Measurements from ENCODE around the gene EVX1. TPM values are rescaled to one million over a fixed set of nuclear protein-coding genes. Genes with fewer than 3 reads are reported as not detected.

The EVX1 gene
- not detected for total RNA-seq

DNA sequence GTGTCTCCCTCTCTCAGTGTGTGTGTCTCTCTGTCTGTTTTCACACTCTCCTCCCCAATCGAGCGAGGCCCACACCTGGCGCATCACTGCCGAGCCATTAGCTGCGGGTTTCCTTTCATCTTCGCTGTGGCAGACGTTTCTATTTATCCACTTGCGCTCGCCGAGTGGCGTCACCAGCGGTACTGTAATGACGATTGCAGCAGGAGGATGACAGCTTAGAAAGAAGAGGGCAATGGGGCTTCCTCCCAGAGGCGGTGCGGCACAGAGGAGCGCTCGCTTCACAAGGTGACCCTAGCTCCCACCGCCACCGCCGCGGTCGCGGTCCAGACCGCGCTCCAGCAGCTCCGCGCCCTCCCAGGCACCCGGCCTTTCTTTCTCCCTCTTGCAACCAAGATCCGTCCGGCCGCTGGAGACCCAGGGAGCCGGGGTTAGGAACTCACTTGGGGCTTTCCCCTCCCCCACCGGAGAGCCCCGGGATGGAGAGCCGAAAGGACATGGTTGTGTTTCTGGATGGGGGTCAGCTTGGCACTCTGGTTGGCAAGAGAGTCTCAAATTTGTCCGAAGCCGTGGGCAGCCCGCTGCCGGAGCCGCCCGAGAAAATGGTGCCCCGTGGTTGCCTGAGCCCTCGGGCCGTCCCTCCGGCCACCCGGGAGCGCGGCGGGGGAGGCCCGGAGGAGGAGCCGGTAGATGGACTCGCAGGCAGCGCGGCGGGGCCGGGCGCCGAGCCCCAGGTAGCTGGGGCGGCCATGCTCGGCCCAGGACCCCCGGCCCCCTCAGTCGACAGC lies at the start of gene EVX1:
Gene EVX1 (plus strand): TSS at position 248 of the 785 bp plus-strand sequence. CDS start 229 bp downstream, at position 477.
- DNase-seq, result no peak

DNA sequence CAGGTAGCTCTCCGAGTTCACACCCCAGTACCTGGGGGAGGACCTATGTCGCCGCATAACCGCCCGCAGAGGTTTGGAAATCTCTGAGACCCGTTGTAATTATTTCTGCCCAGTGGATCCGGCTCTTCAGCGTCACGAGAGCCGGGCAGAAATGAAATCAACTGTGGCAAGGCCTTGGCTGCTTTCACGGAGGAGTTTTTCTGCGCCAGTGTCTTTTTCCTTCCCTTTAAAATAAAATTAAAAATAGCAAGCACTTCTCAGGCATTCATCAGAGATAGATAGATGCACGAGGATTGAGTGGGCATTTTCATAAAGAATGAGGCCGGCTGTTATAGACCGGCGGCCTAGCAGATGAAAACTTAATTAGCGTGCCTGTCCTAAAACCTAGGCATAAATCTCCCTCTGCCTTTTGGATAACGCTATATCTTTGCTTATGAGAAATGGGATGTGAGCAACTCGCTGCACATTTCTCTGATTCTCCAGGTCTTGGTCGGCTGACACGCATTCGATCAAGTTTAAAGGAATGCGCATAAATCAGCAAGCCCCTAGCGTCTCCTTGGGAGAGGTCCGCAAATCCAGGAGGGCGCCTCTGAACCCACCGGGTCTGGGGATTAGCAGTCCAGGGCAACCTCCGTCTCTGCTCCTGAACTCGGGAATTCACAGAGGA lies 49.1 kb upstream of the EVX1 start:
- no peak for DNase-seq

GRCh38 chr7:27194002-27194352 lies 48.6 kb upstream of the EVX1 start:
- no peak for DNase-seq

DNA sequence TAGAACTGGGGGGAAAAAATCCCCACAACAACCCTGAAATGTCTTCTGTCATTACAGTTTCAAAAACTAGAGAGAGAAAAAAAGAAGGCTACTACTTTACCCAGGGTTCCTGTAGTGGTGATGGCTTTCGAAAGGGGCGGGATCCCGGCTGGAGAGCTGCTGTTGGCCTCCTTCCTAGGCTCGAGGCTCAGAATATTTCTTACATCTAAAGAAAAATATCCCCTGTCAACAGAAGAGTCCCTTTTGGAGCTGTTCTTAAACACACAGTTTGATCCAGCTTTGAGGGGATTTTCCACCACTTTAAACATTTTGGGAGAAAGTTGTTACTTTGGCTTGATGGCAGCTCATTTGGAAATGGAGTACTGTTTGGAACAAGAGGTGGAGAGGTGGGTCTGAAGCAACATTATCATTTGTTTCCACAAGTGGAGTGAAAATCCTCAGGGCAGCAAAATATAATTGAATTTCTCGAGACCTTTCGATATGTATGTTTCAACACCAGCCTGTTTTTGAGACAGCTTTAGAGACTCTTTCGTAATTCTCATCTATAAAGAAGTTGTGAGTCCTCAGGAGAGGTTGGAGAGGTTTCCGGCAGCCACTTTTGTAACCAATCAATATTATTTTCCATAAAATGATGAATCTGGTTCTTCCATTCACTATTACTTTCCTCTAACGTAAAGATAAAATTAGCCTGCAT lies 47.8 kb upstream of the EVX1 start:
- DNase-seq, result no peak

- no peak for DNase-seq
Measured at GRCh38 chr7:27196287-27196767, 46.3 kb upstream of the EVX1 start.

DNA sequence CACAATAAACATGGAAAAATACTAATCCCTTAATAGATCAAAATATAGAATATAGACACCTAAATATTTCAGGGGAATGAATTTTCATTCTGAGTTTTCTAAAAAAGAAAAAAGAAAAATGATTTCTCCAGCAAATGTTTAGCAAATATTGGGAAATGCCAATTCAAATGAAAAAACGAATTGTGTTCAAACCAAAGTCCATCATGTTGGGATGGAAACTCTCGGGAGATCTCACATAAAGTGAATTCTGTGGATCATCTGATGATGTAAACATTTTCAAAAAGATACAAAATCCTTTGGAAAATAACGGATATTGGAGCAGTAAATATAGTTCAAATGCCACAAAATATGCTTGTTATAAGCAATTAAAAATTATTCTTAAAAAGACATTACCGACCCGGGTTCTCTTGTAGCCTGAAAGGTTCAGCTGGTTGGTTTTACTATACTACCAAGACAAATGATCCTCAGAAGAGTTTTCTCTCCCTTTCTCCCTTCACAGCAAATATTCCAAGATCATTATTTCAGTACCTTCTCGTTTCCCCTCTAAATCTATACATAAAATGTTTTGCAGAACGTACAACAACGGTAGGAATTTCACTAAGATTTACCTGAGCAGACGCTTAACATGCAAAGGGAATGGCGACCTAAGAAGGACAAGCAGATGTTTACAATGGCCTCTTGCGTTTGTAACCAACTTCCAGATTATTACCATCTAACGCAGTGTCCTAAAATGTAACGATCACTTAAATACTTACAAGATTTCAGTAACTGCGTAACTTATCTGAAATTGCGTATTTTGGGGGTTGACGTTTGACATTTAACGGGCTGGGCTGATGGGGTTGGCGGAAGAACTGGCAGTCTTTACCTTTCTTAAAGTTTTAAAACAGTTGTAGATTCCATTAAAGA lies 45.2 kb upstream of the EVX1 start:
- no peak for DNase-seq

DNA sequence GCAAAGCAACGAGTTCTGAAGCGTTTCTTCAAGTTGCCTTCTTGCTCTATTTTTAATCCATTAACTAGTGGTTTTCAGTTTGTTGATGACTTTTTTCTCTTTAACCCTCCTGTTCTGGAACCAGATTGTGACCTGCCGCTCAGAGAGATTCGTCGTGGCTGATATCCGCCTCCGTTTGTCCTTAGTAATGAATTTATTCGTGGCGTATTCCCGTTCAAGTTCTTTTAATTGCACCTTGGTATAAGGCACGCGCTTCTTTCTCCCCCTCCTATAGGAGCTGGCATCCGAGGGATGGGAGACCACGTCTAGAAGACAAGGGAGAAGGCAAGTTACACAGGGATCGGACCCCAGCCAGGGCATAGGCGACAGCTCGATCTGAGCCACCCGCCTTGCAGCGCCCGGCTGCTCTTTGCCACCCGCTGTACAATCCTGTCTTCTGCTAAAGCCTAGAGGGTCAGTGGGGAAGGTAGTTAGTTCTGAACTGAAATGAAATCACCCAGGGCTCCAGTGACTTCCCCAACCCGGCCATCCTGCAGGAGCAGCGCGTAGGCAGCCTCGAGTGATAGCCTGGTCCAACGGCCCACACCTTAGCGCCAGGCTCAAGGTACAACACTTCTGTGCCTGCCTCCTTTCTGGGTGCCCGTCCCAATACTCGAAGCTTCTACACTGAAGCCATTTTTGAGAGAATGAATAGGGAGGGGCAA lies 44.3 kb upstream of the EVX1 start:
- no peak for DNase-seq

DNA sequence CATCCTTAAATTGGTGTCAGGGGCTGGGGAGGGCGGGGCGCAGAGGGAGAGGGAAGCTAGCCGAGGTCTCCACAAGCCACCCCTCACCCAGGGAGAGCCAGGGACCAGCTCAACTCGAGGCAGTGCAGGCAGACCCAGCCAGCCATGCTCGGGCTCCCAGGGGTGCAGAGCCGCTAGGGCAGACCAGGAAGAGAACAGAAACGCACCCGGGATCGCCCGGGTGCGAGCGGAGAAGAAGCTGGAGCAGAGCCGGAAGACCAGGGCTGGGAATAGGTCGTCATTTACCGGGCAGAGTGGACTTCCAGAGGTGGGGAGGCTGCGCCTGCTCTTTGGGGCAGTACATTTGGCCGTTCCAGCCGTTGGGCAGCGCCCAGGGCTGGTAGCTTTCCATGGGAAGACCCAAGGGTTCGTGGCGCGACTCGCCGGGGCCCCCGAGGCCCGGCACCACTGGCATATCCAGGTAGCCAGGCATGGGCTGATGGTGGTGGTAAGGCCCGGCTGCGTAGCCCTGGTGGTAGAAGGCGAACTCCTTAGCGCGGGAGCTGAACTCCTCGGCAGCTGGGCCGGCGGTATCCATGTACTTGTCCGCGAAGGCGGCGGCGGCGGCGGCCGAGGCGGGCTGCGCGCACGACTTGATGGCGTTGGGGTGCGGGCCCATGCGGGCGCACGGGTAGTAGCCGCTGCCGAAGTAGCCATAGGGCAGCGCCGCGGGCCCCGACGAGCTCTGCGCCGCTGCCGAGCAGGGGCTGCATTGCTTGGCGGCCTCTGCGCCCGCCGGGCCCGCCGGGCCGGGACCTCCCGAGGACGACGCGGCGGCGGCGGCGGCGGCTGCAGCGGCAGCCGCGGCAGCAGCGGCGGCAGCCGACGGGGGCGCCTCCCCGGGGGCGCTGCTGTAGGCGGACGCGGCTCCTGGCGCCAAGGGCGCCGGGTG lies 43.5 kb upstream of the EVX1 start:
- no peak for DNase-seq

GRCh38 chr7:27199849-27200760 lies 42.5 kb upstream of the EVX1 start, which contains the start of gene HOXA13:
Gene HOXA13, minus strand, starts transcription at chr7:27200091. Its CDS starts 14 bp downstream, at chr7:27200077.
- no peak for DNase-seq

DNA sequence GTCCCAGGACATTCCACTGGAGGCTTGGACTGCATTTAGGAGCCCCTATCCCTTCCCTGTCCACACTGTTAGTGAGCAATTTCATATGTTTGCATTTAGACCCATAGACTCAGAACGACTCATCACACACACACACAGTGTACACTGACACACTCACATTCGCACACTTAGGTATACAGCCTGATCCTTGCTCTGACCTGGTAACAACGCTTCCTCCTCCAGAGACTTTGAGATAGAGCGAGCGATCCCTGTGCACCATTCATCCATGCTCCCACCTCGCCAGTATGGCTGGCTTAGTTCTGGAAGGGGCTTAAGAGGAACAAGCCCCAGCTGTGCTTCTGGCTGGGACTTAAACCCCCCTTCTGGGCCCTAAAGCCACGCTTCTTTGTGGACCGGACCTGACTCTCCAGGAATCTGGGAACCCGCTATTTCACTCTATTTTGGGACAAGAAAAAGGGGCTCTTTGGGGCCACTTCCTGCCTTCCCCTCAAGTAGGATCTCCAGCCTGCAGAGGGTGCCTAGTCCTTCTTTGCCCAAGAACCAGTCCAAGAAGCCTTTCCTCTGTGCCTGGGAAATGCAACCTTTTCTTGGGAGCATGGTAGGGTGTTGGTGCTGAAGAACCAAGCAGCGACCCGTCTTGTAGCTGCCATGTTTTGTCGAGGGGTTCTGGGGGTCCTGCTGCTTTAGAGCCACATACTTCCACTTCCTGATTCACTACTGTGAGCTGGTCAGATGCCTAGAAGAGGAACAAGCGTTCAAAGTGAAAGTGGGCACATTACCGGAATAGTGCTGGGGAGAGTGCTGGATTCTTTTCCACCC lies 41.6 kb upstream of the EVX1 start:
- no peak for DNase-seq

- no peak for DNase-seq
Measured at GRCh38 chr7:27201580-27202017, 41.0 kb upstream of the EVX1 start.

DNA sequence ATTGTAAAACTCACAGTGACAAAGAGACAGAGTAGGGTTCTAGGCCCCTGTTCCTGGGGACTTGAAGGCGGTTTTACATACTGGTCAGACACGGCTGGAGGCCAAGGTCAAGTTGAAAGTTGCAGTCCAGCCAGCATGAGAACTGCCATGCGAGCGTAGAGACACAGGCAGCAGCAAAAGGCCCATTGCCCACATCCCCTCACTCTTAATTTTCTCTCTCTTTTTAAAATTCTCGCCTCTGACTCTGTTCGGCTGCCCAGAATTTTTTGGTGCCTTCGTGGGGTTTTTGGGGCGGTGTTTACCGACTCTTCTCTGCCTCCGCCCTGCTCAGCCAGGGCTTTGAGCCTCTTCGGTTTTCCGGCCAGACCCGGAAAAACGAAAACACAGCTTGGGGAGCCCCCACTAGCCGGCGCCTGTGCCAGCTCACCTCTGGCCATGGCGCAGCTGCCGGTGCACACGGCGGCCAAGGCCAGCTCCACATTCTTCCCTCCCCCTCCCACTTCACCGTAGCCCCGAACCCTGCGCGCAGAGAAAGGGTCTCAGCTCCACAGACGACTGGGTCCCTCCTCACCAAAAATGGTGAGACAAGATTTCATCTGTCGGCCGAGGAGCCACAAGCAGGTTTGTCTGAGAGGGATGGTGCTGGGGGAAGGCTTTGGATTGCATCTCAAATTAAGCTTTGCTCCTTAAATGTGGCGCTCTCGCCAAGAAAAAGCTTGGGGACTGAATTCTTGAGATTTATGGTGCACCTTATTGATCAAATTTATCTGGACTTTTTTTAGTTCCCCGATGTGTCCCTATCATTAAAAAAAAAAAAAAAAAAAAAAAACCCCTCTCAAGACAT lies 40.4 kb upstream of the EVX1 start:
- no peak for DNase-seq

DNA sequence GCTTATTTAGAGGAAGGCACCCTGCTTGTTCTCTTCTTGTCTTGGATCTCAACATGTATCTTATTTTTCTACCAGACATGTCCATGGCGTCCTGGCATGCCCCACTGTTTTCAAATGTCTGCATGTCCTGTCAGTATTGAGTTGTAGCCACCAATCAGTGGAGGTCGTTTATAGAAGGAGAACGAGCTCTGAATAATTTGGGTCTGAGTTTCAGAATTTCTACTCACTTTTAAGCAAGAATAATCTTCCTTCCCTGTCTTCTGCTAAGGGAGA lies 39.8 kb upstream of the EVX1 start:
- DNase-seq, result no peak

DNA sequence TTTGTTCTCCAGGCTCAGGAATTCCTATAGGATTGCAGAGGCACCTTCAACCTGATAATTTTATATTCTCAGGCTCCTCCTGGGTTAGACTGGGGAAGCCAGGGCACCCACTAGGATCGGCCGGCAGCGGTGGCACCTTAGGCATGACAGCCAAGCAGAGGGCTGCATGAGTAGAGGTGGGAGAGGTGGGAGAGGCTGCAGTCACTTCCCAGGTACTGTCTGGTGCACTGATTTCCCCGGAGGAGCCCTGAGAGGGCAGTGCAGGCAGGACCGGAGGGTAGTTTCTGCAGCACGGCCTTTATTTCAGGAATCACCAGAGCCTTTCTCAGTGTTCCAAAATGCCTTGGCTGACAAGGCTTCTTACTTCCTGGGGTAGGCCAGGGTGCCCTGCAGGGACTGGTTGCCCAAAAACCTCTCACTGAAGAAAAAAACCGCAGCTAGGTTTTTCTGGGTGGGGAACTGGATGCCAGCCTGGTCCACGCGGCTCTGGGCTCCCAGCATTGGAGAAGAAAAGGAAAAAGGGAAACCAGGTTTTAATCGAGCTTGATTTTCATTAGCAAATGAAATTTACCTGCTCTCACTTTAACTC lies 39.1 kb upstream of the EVX1 start:
- no peak for DNase-seq

- no peak for DNase-seq
Measured at GRCh38 chr7:27203964-27204594, 38.5 kb upstream of the EVX1 start.

DNA sequence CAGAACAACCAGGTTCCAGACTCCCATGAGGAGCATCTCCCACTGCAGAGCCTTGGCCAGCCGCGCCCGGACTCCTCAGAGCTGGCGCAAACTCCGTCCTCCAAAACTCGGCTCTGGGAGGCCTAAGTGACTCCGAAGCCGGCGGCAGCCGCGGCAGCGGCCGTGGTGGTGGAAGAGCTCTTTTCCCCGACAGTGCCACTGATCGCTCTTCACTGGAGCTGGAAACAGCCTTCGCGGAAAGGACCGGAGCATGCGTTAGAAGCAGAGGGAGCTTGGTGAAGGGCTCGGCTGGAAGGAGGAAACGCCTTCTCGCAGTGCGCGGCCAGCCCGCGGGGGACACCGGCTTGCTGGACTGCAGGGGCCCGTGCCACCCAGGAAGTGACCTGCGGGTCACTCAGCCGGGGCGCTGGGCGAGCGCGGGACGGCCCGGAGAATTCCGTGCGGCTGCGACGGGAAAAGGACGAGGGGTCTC lies 37.7 kb upstream of the EVX1 start:
- DNase-seq, result no peak

All from occipital lobe (tissue), 2 donors.